T-cell (primary cell): Measurements from ENCODE around the gene AGER. TPM values are rescaled to one million over a fixed set of nuclear protein-coding genes. Genes with fewer than 3 reads are reported as not detected.

Experiments used
- ATAC-seq, 4 experiments: fragments of 200-7000 bp in 3 of 4; fragments of 150-1000 bp in 1 of 4; cut with Tn5 transposase; replicated peaks in 1 of 4; 1 replicate in 3 of 4; 2 replicates in 1 of 4; pipeline ENCODE4 v1.10.0; 2021; ENCODE audit warnings: moderate library complexity in 3 of 4, mild to moderate bottlenecking in 2 of 4, moderate number of reproducible peaks in 1 of 4
- CTCF ChIA-PET, 2 donors: fragments of 300-600 bp; sonication (Branson Sonifier 250); formaldehyde crosslinking; loops; one replicate each; lab custom pipeline; 2022; ENCODE audit warnings: antibody characterized with exemption in 2 of 2; lab: Charles Lee
- POLR2A ChIA-PET, 2 donors: fragments of 300-600 bp; sonication (Branson Sonifier 250); formaldehyde crosslinking; loops; one replicate each; lab custom pipeline; 2022; ENCODE audit warnings: antibody characterized with exemption in 2 of 2; lab: Charles Lee
- DNase-seq, 35 experiments: peaks; one replicate each; pipeline versions ENCODE4 v3.0.0 to v3.0.0-alpha.2; 2013 to 2023
- H3K27ac ChIP-seq: one replicate; pipeline ENCODE4 v1.5.1; 2013; ENCODE audit warnings: low read length
- H3K27me3 ChIP-seq, 2 experiments: replicated peaks in 1 of 2; 1 replicate in 1 of 2; 2 replicates in 1 of 2; pipeline versions ENCODE4 v1.6.1 to v1.7.0; 2013; ENCODE audit warnings: low read length in 1 of 2, mixed read lengths in 1 of 2; ENCODE audit not compliant: control insufficient read depth in 2 of 2, insufficient read depth in 2 of 2; ENCODE audit errors: extremely low read depth in 1 of 2
- H3K36me3 ChIP-seq, 2 donors: 1 replicate in 1 of 2; 2 replicates in 1 of 2; pipeline versions ENCODE4 v1.6.1 to v1.7.0; 2013; ENCODE audit warnings: low read length in 1 of 2; ENCODE audit not compliant: control insufficient read depth in 2 of 2, insufficient read depth in 1 of 2; ENCODE audit errors: extremely low read depth in 1 of 2
- H3K4me1 ChIP-seq, 2 experiments: 1 replicate in 1 of 2; 2 replicates in 1 of 2; pipeline versions ENCODE4 v1.6.1 to v1.7.0; 2013; ENCODE audit warnings: low read length in 2 of 2, mixed read lengths in 1 of 2; ENCODE audit not compliant: insufficient read depth in 2 of 2, control insufficient read depth in 1 of 2; ENCODE audit errors: extremely low read depth in 1 of 2
- H3K4me3 ChIP-seq, 2 donors: 1 replicate in 1 of 2; 2 replicates in 1 of 2; pipeline versions ENCODE4 v1.5.1 to v1.7.0; 2013; ENCODE audit warnings: mild to moderate bottlenecking in 2 of 2, low read length in 1 of 2, moderate library complexity in 1 of 2; ENCODE audit not compliant: control insufficient read depth in 1 of 2; ENCODE audit errors: extremely low read depth in 1 of 2
- H3K9me3 ChIP-seq: 2 replicates; pipeline ENCODE4 v1.7.0; 2013
- H3K27ac Mint-ChIP-seq, 2 donors: one replicate each; pipeline ENCODE4 v1.8.0; 2020 to 2021; ENCODE audit warnings: mild to moderate bottlenecking in 2 of 2, mixed read lengths in 2 of 2
- H3K27me3 Mint-ChIP-seq, 2 donors: one replicate each; pipeline ENCODE4 v1.8.0; 2021 to 2022; ENCODE audit warnings: mixed read lengths in 2 of 2
- H3K36me3 Mint-ChIP-seq: one replicate; pipeline ENCODE4 v1.8.0; 2021; ENCODE audit warnings: mixed read lengths
- H3K4me1 Mint-ChIP-seq, 3 donors: one replicate each; pipeline ENCODE4 v1.8.0; 2020 to 2022; ENCODE audit warnings: mixed read lengths in 3 of 3, mild to moderate bottlenecking in 1 of 3
- H3K4me3 Mint-ChIP-seq, 3 donors: one replicate each; pipeline ENCODE4 v1.8.0; 2020 to 2022; ENCODE audit warnings: mild to moderate bottlenecking in 3 of 3, mixed read lengths in 3 of 3, moderate library complexity in 3 of 3
- H3K9me3 Mint-ChIP-seq, 3 donors: one replicate each; pipeline ENCODE4 v1.8.0; 2020 to 2022; ENCODE audit warnings: mixed read lengths in 3 of 3
- WGBS: methylation state at CpG from one replicate; pipeline ENCODE4 v1.1.5; 2013; ENCODE audit warnings: missing lambda C conversion rate; ENCODE audit not compliant: insufficient coverage; 5-methylcytosine and 5-hydroxymethylcytosine counted together
- total RNA-seq, 35 experiments: library from RNA in 6 of 35; stranded (reverse) in 6 of 35; fragments of 120-200 nt in 1 of 35; gene quantifications; one replicate each; pipeline versions ENCODE4 v1.2.1 to v1.2.4 and lab custom pipeline; 2013 to 2026

The AGER gene
- total RNA-seq, 5 donors from 2014 or later (not counting 1 experiment from before 2014, with no cell fraction given), result 42.6 to 81.4 (median 67.7) TPM

GRCh38 chr6:32175711-32176475 lies 8.2 kb downstream of the AGER start, which contains the start of gene AGPAT1:
AGPAT1 (minus strand) TSS chr6:32176084; CDS start chr6:32171496, 4,588 bp downstream.
- ATAC-seq, result peak; percentile 48 to 55 (median 50)
- H3K4me3 Mint-ChIP-seq, result peak within 1 kb of the TSS; percentile 92 to 98 (median 95)
- peaks cover 13% of the 10 kb centered on the region for H3K36me3 Mint-ChIP-seq
- CTCF ChIA-PET, result interaction anchor here in 1 of 2 donors (0.6 kb wide), 1 partner anchor 20 kb away, joined by 4 read pairs; no protein-coding TSS in a partner anchor
- Histone ChIP-seq H3K36me3 (peaks cover 0 to 13% of the 10 kb centered on the region in 2 donors), H3K4me3 (peak within 1 kb of the TSS; percentile 82 to 83), H3K9me3 (no peaks in the 10 kb centered on the region), H3K4me1 (peaks cover 46 to 61% of the 10 kb centered on the region in 2 experiments), H3K27ac (peak within 1 kb of the TSS; percentile 94), H3K27me3 (no peaks in the 10 kb centered on the region)
- 1% methylated on average over 14 of the region's 27 CpGs for WGBS
- POLR2A ChIA-PET, result no interaction called here
- peaks cover 77 to 87% (median 80%) of the 10 kb centered on the region in 3 donors for H3K4me1 Mint-ChIP-seq
- no peaks in the 10 kb centered on the region for H3K27me3 Mint-ChIP-seq
- H3K9me3 Mint-ChIP-seq, result no peaks in the 10 kb centered on the region
- peak within 1 kb of the TSS; percentile 96 to 99 for H3K27ac Mint-ChIP-seq
- DNase-seq, result peak; percentile 89 to 98 (median 96)

DNA sequence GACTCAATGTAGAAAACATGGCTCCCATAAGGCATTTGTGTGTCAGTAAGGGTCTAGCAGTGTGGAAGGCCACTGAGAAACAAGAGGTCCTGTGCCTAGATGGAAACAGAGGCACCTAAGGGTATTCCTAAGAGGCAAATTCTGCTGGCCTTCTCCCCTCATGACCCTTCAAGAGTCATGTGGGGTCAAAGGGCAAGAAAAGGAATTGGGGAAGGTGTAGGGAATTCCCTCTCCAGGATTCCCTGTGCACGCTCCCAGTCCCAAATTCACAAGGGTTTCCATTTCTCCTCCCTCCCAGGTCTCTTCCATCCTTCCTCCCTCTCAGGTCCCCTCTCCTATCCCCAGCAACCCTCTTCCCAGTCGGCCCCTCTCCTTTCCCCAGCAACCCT lies 8.7 kb downstream of the AGER start:
- H3K4me3 Mint-ChIP-seq, result peak overlapping the region; percentile 92 to 98 (median 95)
- peaks cover 46 to 61% of the 10 kb centered on the region in 2 experiments for H3K4me1 ChIP-seq
- H3K27ac ChIP-seq, result peak overlapping the region; percentile 69
- ATAC-seq, result no peak
- H3K27me3 Mint-ChIP-seq, result no peaks in the 10 kb centered on the region
- peaks cover 3 to 16% of the 10 kb centered on the region in 2 donors for H3K36me3 ChIP-seq
- H3K4me1 Mint-ChIP-seq, result peaks cover 71 to 85% (median 74%) of the 10 kb centered on the region in 3 donors
- WGBS, result no CpG with 5 or more reads among the region's 2 CpGs
- H3K36me3 Mint-ChIP-seq, result peaks cover 13% of the 10 kb centered on the region
- no peaks in the 10 kb centered on the region for H3K27me3 ChIP-seq
- DNase-seq, result no peak
- H3K4me3 ChIP-seq, result peak overlapping the region; percentile 82 to 83
- ChIA-PET POLR2A (no interaction called here), CTCF (no interaction called here)
- no peaks in the 10 kb centered on the region for H3K9me3 Mint-ChIP-seq
- H3K27ac Mint-ChIP-seq, result peak overlapping the region; percentile 74 to 78
- H3K9me3 ChIP-seq, result no peaks in the 10 kb centered on the region

DNA sequence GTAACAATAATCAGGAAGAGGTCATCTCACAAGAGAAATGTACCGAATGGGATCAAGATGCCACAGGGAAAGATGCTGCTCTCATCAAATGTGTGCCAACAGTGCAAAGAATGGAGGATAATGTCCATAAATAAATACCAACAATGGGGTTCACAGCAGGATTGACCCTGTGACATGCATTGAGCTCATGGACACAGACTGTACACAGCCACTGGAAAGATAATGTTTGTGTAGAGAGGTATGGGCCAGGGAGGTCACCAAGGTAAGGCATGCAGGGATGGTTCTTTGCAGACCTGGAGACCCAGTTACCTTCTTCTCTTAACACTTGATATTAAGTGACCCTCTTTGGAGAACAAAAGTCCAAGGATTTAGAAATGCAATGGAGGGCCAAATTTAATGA lies 9.6 kb downstream of the AGER start:
- CTCF ChIA-PET, result no interaction called here
- H3K27ac ChIP-seq, result no peak overlapping the region
- H3K36me3 ChIP-seq, result peaks cover 3 to 18% of the 10 kb centered on the region in 2 donors
- Mint-ChIP-seq H3K4me1 (peaks cover 62 to 76% (median 65%) of the 10 kb centered on the region in 3 donors), H3K4me3 (peak overlapping the region; percentile 92 to 98 (median 95)), H3K27me3 (no peaks in the 10 kb centered on the region), H3K27ac (peak overlapping the region; percentile 4 to 81), H3K9me3 (no peaks in the 10 kb centered on the region), H3K36me3 (peaks cover 17% of the 10 kb centered on the region)
- H3K4me1 ChIP-seq, result peaks cover 46 to 54% of the 10 kb centered on the region in 2 experiments
- no peak overlapping the region for H3K4me3 ChIP-seq
- DNase-seq (no peak), ATAC-seq (no peak)
- H3K9me3 ChIP-seq, result no peaks in the 10 kb centered on the region
- 100% methylated on average over 1 of the region's 1 CpG for WGBS
- no peaks in the 10 kb centered on the region for H3K27me3 ChIP-seq
- POLR2A ChIA-PET, result no interaction called here

DNA sequence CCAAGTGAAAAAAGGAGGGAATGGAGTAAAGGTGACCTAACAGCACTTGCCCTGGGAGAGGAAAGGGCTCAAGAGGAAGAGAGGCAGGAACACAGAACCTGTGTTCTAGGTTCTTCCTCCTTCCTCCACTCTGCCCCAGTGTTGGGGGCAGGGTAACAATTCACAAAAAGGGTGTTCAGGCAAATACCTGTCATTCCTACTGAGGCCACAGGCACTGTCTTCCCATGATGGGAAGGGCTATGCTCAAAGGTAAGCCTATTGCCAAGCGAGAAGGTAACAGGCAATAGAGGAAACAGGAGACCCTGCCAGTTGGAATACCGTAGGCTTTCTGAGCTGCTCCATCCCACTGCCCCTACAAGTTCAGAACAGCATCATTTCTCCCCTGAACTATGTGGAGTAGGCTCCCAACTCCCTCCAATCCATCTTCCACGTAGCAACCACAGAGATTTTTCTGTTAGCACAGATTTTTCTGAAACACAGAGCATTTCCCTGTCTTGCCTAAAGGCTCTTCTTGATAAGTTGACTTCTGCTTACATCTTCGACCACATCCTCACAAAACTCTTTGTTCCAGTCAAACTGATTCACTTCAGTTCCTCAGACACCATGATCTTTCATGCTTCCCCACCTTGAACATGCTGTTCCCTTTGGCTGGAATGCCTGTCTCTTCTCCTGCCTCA lies 10.9 kb downstream of the AGER start:
- H3K27me3 ChIP-seq, result no peaks in the 10 kb centered on the region
- H3K9me3 Mint-ChIP-seq, result no peaks in the 10 kb centered on the region
- DNase-seq, result no peak
- H3K27me3 Mint-ChIP-seq, result no peaks in the 10 kb centered on the region
- H3K4me1 ChIP-seq, result peaks cover 41 to 45% of the 10 kb centered on the region in 2 experiments
- H3K4me3 ChIP-seq, result no peak overlapping the region
- POLR2A ChIA-PET, result interaction anchor here in 1 of 2 donors (0.6 kb wide), 1 partner anchor 1560 kb away, joined by 3 read pairs; no protein-coding TSS in a partner anchor
- no peaks in the 10 kb centered on the region for H3K9me3 ChIP-seq
- peak overlapping the region; percentile 64 to 81 for H3K27ac Mint-ChIP-seq
- 56% methylated on average over 4 of the region's 4 CpGs for WGBS
- H3K4me1 Mint-ChIP-seq, result peaks cover 53 to 64% (median 55%) of the 10 kb centered on the region in 3 donors
- H3K36me3 ChIP-seq, result peaks cover 3 to 30% of the 10 kb centered on the region in 2 donors
- H3K4me3 Mint-ChIP-seq, result peak overlapping the region in 1 of 3 donors; percentile 95
- H3K27ac ChIP-seq, result no peak overlapping the region
- no peak for ATAC-seq
- H3K36me3 Mint-ChIP-seq, result peaks cover 28% of the 10 kb centered on the region
- CTCF ChIA-PET, result no interaction called here

GRCh38 chr6:32171234-32171633 lies 12.8 kb downstream of the AGER start:
- CTCF ChIA-PET, result no interaction called here
- Mint-ChIP-seq H3K9me3 (no peaks in the 10 kb centered on the region), H3K27ac (peak overlapping the region in 1 of 2 donors; percentile 72), H3K4me1 (peaks cover 38 to 46% (median 39%) of the 10 kb centered on the region in 3 donors), H3K27me3 (no peaks in the 10 kb centered on the region), H3K36me3 (peaks cover 36% of the 10 kb centered on the region), H3K4me3 (peak overlapping the region in 1 of 3 donors; percentile 8)
- POLR2A ChIA-PET, result no interaction called here
- peaks cover 30 to 31% of the 10 kb centered on the region in 2 experiments for H3K4me1 ChIP-seq
- no peaks in the 10 kb centered on the region for H3K27me3 ChIP-seq
- 98% methylated on average over 6 of the region's 6 CpGs for WGBS
- H3K9me3 ChIP-seq, result no peaks in the 10 kb centered on the region
- no peak overlapping the region for H3K4me3 ChIP-seq
- no peak for DNase-seq
- no peak for ATAC-seq
- H3K27ac ChIP-seq, result no peak overlapping the region
- peaks cover 3 to 38% of the 10 kb centered on the region in 2 donors for H3K36me3 ChIP-seq

GRCh38 chr6:32170294-32170693 lies 13.8 kb downstream of the AGER start:
- peaks cover 23 to 28% of the 10 kb centered on the region in 2 experiments for H3K4me1 ChIP-seq
- WGBS, result 95% methylated on average over 8 of the region's 11 CpGs
- no peak overlapping the region for H3K4me3 Mint-ChIP-seq
- H3K27me3 ChIP-seq, result no peaks in the 10 kb centered on the region
- no peaks in the 10 kb centered on the region for H3K9me3 Mint-ChIP-seq
- DNase-seq (no peak), ATAC-seq (no peak)
- peaks cover 3 to 38% of the 10 kb centered on the region in 2 donors for H3K36me3 ChIP-seq
- H3K9me3 ChIP-seq, result no peaks in the 10 kb centered on the region
- H3K27ac Mint-ChIP-seq, result no peak overlapping the region
- no peaks in the 10 kb centered on the region for H3K27me3 Mint-ChIP-seq
- H3K27ac ChIP-seq, result no peak overlapping the region
- ChIA-PET CTCF (no interaction called here), POLR2A (no interaction called here)
- peaks cover 33 to 40% (median 33%) of the 10 kb centered on the region in 3 donors for H3K4me1 Mint-ChIP-seq
- H3K4me3 ChIP-seq, result no peak overlapping the region
- H3K36me3 Mint-ChIP-seq, result peaks cover 36% of the 10 kb centered on the region
